Transverse colon (tissue), 4 donors: ENCODE data around the gene TMEM72. TPM values are rescaled to one million over a fixed set of nuclear protein-coding genes. Genes with fewer than 3 reads are reported as not detected.

ENCODE experiments used
- DNase-seq: peaks from one replicate; pipeline ENCODE4 v3.0.0-alpha.2; 2019
- H3K27ac ChIP-seq, 4 donors: fragments of 200-600 bp; sonication (generic); 2 replicates each; pipeline ENCODE4 v1.5.1; 2016 to 2018; ENCODE audit warnings: inconsistent platforms in 4 of 4
- H3K27me3 ChIP-seq: fragments of 200-600 bp; sonication (generic); 2 replicates; pipeline ENCODE4 v1.5.1; 2017; ENCODE audit warnings: inconsistent platforms
- H3K36me3 ChIP-seq, 4 donors: fragments of 200-600 bp; sonication (generic); 2 replicates each; pipeline ENCODE4 v1.5.1; 2017 to 2019; ENCODE audit warnings: inconsistent platforms in 4 of 4
- H3K4me1 ChIP-seq, 4 donors: fragments of 200-600 bp; sonication (generic); 2 replicates each; pipeline ENCODE4 v1.5.1; 2017 to 2020; ENCODE audit warnings: inconsistent platforms in 4 of 4
- H3K4me3 ChIP-seq, 4 donors: fragments of 200-600 bp; sonication (generic); 1 replicate in 1 of 4; 2 replicates in 3 of 4; pipeline versions ENCODE4 v1.5.1 to v1.6.1; 2017 to 2019; ENCODE audit warnings: inconsistent platforms in 4 of 4
- H3K9me3 ChIP-seq, 2 donors: fragments of 200-600 bp; sonication (generic); 2 replicates each; pipeline ENCODE4 v1.5.1; 2017 to 2019; ENCODE audit warnings: inconsistent platforms in 2 of 2
- EP300 ChIP-seq: sonication (generic); formaldehyde crosslinking; IDR thresholded peaks from one replicate; pipeline ENCODE4 v1.6.1; 2017; ENCODE audit warnings: antibody characterized with exemption, low read depth
- POLR2A ChIP-seq: fragments of 450-650 bp; IDR thresholded peaks from one replicate; pipeline ENCODE4 v1.6.1; 2016; ENCODE audit warnings: antibody characterized with exemption, mild to moderate bottlenecking, moderate library complexity
- POLR2AphosphoS5 ChIP-seq, 3 donors: sonication (generic); formaldehyde crosslinking; IDR thresholded peaks; one replicate each; pipeline ENCODE4 v1.6.1; 2016; ENCODE audit warnings: antibody characterized with exemption in 3 of 3
- WGBS, 2 donors: methylation state at CpG; one replicate each; pipeline ENCODE4 v1.1.5; 2018; ENCODE audit warnings: low coverage in 1 of 2; 5-methylcytosine and 5-hydroxymethylcytosine counted together
- in situ Hi-C, 4 donors: fragments of 200-750 bp; cut with MboI; loops; one replicate each; pipeline versions ENCODE4 v1.15.0 to v1.15.1; 2017; ENCODE audit warnings: low sequenced_read_pairs in 3 of 4, low pct_ligation_motif_present in 1 of 4, low pct_unique_long_range_greater_than_20kb in 1 of 4
- intact Hi-C: fragments of 100-400 bp; cut with DNase I; formaldehyde crosslinking; loops from one replicate; pipeline ENCODE4 v1.15.1; 2023; ENCODE audit warnings: low total_unique reads
- total RNA-seq, 4 donors: library from RNA; depleted of rRNA; stranded (reverse); fragments of >200 nt; gene quantifications; one replicate each; pipeline ENCODE4 v1.1.0, GENCODE V29; 2016
- TF ChIP-seq, protein P1 (sequence below), 5 experiments: fragments of 200-600 bp in 3 of 5; fragments of 450-650 bp in 2 of 5; sonication (generic) in 3 of 5; IDR thresholded peaks; 1 replicate in 2 of 5; 2 replicates in 3 of 5; pipeline ENCODE4 v1.5.1; 2016 to 2017; ENCODE audit warnings: antibody characterized with exemption in 5 of 5, inconsistent platforms in 3 of 5, mild to moderate bottlenecking in 2 of 5, moderate library complexity in 1 of 5

The TMEM72 gene
- total RNA-seq, 4 donors from 2014 or later, result 9.5 to 49.4 (median 16.5) TPM

DNA sequence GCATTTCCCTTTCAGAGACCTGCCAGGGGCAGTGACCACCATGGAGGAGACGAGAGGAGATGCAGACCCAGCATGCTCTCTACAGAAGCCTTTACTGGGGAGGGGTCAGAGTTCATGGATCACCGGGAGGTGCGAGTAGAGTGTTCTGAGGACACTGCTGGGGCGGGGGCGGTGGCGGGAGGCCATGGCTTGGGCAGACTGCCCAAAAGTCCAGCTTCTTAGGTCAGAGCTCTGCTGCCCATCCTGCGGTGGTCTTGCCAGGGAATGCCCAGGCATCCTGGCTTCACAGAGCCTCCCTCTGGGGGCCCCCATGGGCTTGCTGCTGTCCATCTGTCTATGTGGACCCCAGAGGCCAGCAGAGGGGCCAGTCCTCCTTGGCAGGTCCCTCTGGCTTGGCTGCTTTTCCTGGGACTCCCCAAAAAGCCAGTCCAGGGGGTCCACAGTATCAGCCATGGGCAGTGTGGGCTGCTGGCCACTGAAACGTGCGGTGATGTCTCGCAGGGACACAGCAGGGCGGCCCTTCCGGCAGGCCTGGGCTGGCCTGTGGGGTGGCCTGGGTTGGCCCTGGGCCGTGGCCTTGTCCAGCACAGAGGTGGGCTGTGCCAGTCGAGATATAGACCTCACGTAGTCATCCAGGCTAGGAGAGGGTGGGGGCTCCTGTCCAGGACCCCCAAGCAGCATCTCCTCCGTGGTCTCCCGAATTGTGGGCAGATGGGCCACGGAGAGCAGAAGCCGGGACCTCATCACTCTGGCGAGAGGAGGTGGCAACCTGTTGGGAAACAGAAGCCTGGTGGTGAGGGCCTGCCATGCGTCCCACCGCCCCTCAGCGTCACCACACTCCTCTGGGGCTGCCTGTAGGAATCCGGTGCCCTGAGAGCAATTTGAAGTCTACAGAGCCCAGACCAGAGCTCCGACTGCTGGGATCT is 66.4 kb downstream of the TMEM72 start:
- peak; percentile 20 for DNase-seq
- Histone ChIP-seq H3K27me3 (no peaks in the 10 kb centered on the region), H3K36me3 (no peaks in the 10 kb centered on the region), H3K4me3 (peak overlapping the region; percentile 30 to 59 (median 50)), H3K4me1 (peaks cover 35 to 77% (median 69%) of the 10 kb centered on the region in 4 donors), H3K9me3 (no peaks in the 10 kb centered on the region), H3K27ac (peak overlapping the region; percentile 87 to 95 (median 87))
- WGBS, 2 donors, result 64% methylated on average over 8 of the region's 25 CpGs; no CpG with 5 or more reads in 1 of the 2 donors
- in situ Hi-C loops (no loop called here), intact Hi-C loops (no loop called here)
- TF ChIP-seq POLR2AphosphoS5 (IDR thresholded peaks at IDR 0.05) (peak in 2 of 3 donors; percentile 3 to 4), POLR2A (no peak)

DNA sequence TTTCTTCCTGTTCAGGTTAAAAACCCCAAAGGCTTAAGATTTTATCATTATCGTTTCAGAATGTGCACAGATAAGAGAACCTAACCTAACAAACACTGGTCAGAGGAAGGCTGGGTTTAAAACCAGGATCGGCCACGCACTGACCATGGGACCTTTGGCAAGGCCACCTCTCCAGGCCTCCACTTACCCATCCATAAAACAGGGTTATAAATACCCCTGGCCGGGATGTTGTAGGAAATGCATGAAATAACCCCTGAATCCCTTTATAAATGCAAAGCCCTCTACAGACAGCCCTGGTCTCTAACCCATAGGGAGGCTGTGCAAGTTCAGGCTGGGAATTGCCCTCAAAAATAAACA is 67.1 kb downstream of the TMEM72 start:
- H3K27me3 ChIP-seq, result no peaks in the 10 kb centered on the region
- H3K27ac ChIP-seq, result peak overlapping the region; percentile 87 to 95 (median 87)
- H3K4me1 ChIP-seq, result peaks cover 35 to 80% (median 69%) of the 10 kb centered on the region in 4 donors
- intact Hi-C loops (no loop called here), in situ Hi-C loops (no loop called here)
- no peaks in the 10 kb centered on the region for H3K9me3 ChIP-seq
- WGBS, 2 donors, result 41% methylated on average over 4 of the region's 4 CpGs; no CpG with 5 or more reads in 1 of the 2 donors
- peak overlapping the region; percentile 30 to 59 (median 50) for H3K4me3 ChIP-seq
- TF ChIP-seq EP300, result no peak
- no peak for TF ChIP-seq POLR2AphosphoS5 (IDR thresholded peaks at IDR 0.05)
- TF ChIP-seq, protein P1, sequence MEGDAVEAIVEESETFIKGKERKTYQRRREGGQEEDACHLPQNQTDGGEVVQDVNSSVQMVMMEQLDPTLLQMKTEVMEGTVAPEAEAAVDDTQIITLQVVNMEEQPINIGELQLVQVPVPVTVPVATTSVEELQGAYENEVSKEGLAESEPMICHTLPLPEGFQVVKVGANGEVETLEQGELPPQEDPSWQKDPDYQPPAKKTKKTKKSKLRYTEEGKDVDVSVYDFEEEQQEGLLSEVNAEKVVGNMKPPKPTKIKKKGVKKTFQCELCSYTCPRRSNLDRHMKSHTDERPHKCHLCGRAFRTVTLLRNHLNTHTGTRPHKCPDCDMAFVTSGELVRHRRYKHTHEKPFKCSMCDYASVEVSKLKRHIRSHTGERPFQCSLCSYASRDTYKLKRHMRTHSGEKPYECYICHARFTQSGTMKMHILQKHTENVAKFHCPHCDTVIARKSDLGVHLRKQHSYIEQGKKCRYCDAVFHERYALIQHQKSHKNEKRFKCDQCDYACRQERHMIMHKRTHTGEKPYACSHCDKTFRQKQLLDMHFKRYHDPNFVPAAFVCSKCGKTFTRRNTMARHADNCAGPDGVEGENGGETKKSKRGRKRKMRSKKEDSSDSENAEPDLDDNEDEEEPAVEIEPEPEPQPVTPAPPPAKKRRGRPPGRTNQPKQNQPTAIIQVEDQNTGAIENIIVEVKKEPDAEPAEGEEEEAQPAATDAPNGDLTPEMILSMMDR (IDR thresholded peaks at IDR 0.05), result no peak
- TF ChIP-seq POLR2A, result no peak
- DNase-seq, result peak; percentile 7
- no peaks in the 10 kb centered on the region for H3K36me3 ChIP-seq

DNA sequence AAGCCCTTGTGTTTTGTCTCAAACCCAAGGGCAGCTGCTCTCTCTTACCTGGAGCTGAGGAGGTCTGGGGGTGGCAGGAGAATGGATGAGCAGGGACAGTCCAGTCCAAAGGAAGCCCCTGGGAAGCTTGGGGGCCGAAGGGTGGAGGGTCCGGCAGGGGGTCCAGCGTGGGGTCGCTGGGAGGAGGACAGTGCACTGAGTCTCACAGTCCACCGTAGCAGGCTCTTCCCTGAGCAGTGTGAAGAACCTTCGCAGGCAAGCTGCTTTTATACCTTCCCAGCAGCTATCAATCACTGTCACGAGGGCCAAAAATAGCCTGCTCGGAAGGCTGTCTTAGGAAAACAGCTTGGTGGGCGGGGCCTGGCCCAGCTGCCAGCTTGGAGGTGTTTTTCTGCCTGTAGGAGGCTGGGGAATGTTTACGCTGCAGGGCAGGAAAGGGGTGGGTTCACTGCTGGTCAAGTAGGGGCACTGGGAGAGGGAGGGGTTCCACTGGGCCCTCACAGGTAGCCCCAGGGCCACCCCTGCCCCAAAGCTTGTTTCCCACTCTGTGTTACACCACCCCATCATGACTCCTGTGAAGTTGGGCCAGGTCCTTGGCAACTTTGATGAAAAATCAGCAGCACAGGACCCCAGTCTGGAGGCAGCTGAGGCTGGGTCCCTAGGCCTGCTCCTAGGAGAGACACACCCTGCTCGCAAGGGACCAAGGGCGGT is 67.6 kb downstream of the TMEM72 start, which contains the start of gene DEPP1:
Gene DEPP1 (minus strand): TSS at position 240 of the 711 bp plus-strand sequence. CDS start 779 bp downstream, outside the sequence.
- peaks cover 35 to 80% (median 65%) of the 10 kb centered on the region in 4 donors for H3K4me1 ChIP-seq
- TF ChIP-seq, protein P1 (IDR thresholded peaks at IDR 0.05), result peak in 3 of 5 experiments; percentile 20 to 59 (median 43)
- TF ChIP-seq POLR2A (peak; percentile 99), EP300 (peak; percentile 85), POLR2AphosphoS5 (IDR thresholded peaks at IDR 0.05) (peak; percentile 99 to 100 (median 100))
- WGBS, 2 donors, result 23% methylated on average over 12 of the region's 12 CpGs; no CpG with 5 or more reads in 1 of the 2 donors

DNA sequence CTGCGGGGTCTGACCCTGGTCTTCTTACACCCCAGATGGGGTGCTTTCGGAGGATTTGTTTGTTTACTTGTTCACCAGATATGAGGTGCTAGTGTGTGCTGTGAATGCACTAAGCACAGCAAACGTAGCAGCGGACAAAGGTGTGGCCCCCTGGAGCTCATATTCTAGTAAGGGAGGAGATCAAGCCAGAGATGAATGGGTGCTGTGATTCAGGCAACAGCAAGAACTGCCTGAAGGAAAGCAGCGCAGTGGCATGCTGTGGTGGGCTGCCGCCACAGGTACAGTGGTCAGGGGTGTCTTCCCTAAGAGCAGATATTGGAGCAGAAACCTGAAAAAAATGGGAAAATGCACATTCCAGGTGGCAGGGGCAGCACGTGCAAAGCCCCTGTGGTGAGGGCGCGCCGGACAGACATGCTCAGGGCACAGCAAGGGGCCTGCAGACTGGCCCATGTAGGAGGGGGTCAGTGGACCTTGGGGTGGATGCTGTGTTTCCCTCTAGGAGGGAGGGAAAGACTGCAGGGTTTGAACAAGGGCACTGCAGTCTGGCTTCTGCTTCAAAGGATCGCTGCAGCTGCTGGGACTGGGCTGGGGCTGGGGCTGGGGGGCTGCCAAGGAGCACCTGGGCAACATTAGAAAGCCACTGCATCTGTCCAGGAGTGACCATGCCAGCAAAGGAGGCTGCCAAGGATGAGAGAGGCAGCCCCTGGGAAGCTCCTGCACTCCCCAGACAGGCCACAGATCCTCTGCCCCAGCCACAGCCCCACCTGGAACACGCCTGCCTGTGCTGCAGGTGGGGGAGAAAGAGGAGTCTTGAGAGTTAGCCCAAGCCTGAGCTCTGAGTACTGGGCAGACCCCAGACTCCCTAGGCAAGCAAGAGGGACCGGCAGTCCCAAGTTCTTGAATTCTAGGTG is 68.4 kb downstream of the TMEM72 start:
- Histone ChIP-seq H3K27me3 (no peaks in the 10 kb centered on the region), H3K36me3 (no peaks in the 10 kb centered on the region), H3K4me1 (peaks cover 35 to 72% (median 57%) of the 10 kb centered on the region in 4 donors), H3K9me3 (no peaks in the 10 kb centered on the region), H3K4me3 (no peak overlapping the region), H3K27ac (peak overlapping the region; percentile 87 to 95 (median 87))
- TF ChIP-seq POLR2A (no peak), EP300 (no peak), POLR2AphosphoS5 (IDR thresholded peaks at IDR 0.05) (no peak)
- TF ChIP-seq, protein P1 (IDR thresholded peaks at IDR 0.05), result no peak
- WGBS, 2 donors, result 82% methylated on average over 13 of the region's 13 CpGs; no CpG with 5 or more reads in 1 of the 2 donors
- no peak for DNase-seq
- in situ Hi-C loops, result no loop called here
- intact Hi-C loops, result no loop called here

More for the DNA sequence above, 67.6 kb downstream of the TMEM72 start, which contains the start of gene DEPP1:
- Histone ChIP-seq H3K27ac (peak within 1 kb of the TSS; percentile 87 to 95 (median 87)), H3K36me3 (no peaks in the 10 kb centered on the region), H3K27me3 (no peaks in the 10 kb centered on the region), H3K9me3 (no peaks in the 10 kb centered on the region), H3K4me3 (peak within 1 kb of the TSS; percentile 30 to 59 (median 50))
- intact Hi-C loops, result no loop called here
- in situ Hi-C loops, result no loop called here
- DNase-seq, result peak; percentile 94
